Duodenal mucosa (tissue), 2 donors: ENCODE data around the gene TCEAL5.
"Not testable (repeated sequence)": the region's sequence is repeated elsewhere in the genome, so short reads cannot be mapped to it uniquely, and the experiment has no call there.

ENCODE experiments used
- H3K27ac ChIP-seq: one replicate; pipeline ENCODE4 v1.7.0; 2013; ENCODE audit warnings: low read depth, low read length
- H3K27me3 ChIP-seq, 2 donors: one replicate each; pipeline ENCODE4 v1.7.0; 2013; ENCODE audit warnings: low read length in 2 of 2, control low read depth in 1 of 2; ENCODE audit not compliant: insufficient read depth in 2 of 2, control insufficient read depth in 1 of 2
- H3K36me3 ChIP-seq, 2 donors: one replicate each; pipeline ENCODE4 v1.7.0; 2013; ENCODE audit warnings: low read length in 2 of 2, control low read depth in 1 of 2; ENCODE audit not compliant: insufficient read depth in 2 of 2, control insufficient read depth in 1 of 2
- H3K4me1 ChIP-seq, 2 donors: one replicate each; pipeline ENCODE4 v1.7.0; 2013; ENCODE audit warnings: low read length in 2 of 2, control low read depth in 1 of 2; ENCODE audit not compliant: insufficient read depth in 2 of 2, control insufficient read depth in 1 of 2
- H3K4me3 ChIP-seq, 2 donors: one replicate each; pipeline ENCODE4 v1.7.0; 2013; ENCODE audit warnings: low read length in 2 of 2, low read depth in 1 of 2
- H3K9ac ChIP-seq, 2 donors: one replicate each; pipeline ENCODE4 v1.7.0; 2013; ENCODE audit warnings: low read length in 2 of 2, low read depth in 1 of 2
- H3K9me3 ChIP-seq, 2 donors: one replicate each; pipeline ENCODE4 v1.7.0; 2013; ENCODE audit warnings: low read length in 2 of 2, control low read depth in 1 of 2; ENCODE audit not compliant: control insufficient read depth in 1 of 2

TCEAL5 gene

DNA sequence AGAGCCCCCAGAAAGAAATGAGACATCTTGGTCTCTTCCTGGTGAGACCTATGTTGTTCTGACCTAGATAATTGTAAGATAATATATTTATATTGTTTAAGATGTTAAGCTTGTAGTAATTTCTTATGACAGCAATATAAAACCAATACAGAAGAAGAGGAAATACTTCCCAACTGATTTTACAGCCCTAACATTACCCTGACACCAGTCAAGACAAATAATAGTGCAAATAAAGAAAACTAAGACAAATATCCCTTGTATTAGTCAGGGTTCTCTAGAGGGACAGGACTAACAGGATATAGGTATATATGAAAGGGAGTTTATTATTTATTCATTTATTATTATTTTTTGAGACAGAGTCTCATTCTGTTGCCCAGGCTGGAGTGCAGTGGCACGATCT, 40.3 kb downstream of the TCEAL5 start:
- Histone ChIP-seq H3K27ac (no peak overlapping the region), H3K36me3 (no peaks in the 10 kb centered on the region), H3K4me3 (no peak overlapping the region), H3K9ac (no peak overlapping the region), H3K4me1 (no peaks in the 10 kb centered on the region), H3K9me3 (no peaks in the 10 kb centered on the region), H3K27me3 (no peaks in the 10 kb centered on the region)

DNA sequence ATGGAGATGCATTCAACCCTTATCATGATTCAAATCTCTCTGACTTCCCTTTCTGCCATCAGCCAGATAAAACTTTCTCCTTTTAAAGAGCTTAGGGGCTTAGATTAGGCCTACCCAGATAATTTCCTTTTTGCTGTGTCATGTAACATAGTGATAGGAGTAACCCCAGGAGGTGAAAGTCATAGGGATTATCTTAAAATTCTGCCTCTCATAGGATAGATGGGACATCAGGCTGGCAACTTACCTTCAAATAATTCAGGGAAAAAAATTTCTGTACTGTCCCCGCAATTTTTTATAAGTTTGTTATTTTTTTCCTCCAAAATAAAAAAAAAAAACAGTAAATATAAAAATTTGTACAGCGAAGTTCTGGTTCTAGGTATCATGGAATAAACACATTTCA, 40.9 kb downstream of the TCEAL5 start:
- H3K9me3 ChIP-seq, H3K36me3 ChIP-seq, H3K27ac ChIP-seq, H3K27me3 ChIP-seq, H3K4me3 ChIP-seq, H3K4me1 ChIP-seq, H3K9ac ChIP-seq: not testable (repeated sequence)

DNA sequence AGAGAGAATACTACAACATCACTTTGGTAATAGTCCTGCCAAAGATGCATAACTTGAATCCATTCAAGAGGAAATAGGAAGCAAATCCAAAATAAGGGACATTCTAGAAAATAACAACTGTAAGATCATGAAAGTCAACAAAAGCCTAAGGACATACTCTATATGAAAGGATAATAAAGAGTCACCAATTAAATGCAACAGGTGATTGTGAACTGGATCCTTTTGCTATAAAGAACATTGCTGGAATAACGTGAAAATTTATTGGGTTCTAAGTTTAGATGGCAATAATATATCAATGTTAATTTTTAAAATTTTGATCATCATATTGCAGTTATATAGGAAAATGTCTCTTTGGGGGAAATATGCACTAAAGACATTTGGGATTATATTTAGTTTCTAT, 41.7 kb downstream of the TCEAL5 start:
- no peaks in the 10 kb centered on the region for H3K9me3 ChIP-seq
- H3K9ac ChIP-seq = no peak overlapping the region
- H3K36me3 ChIP-seq = no peaks in the 10 kb centered on the region
- no peaks in the 10 kb centered on the region for H3K4me1 ChIP-seq
- H3K27me3 ChIP-seq = no peaks in the 10 kb centered on the region
- H3K4me3 ChIP-seq = no peak overlapping the region
- no peak overlapping the region for H3K27ac ChIP-seq

DNA sequence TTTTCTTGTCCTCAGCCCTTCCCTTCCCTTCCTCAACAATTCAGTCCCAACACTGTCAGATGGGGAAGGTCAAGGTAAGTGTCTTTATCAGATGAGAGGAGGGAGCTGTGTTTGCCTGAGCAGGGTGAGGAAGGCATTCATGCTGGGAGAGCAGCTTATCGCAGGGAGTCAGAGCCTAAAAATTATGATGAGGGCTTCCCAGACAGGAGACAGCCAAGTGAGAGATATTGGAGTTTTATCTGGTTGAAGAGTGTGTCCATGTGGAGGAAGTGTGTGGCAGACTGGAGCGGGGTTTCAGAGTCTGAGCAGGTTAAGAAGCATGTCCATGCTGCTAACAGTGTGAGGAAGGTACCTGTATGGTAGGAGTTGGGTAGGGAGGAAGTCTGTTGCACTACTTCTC, 43.3 kb downstream of the TCEAL5 start:
- H3K9me3 ChIP-seq = no peaks in the 10 kb centered on the region
- no peaks in the 10 kb centered on the region for H3K36me3 ChIP-seq
- H3K27ac ChIP-seq = no peak overlapping the region
- H3K4me1 ChIP-seq = no peaks in the 10 kb centered on the region
- H3K9ac ChIP-seq = no peak overlapping the region
- H3K4me3 ChIP-seq = no peak overlapping the region
- no peaks in the 10 kb centered on the region for H3K27me3 ChIP-seq

DNA sequence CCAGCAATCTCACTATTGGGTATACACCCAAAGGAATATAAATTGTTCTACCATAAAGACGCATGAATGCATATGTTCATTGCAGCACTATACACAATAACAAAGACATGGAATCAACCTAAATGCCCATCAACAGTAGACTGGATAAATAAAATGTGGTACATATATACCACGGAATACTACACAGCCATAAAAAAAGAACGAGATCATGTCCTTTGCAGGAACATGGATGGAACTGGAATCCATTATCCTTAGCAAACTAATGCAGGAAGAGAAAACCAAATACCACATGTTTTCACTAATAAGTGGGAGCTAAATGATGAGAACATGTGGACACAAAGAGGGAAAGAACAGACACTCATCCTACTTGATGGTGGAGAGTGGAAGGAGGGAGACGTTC, 50.6 kb downstream of the TCEAL5 start:
- H3K4me1 ChIP-seq, H3K36me3 ChIP-seq, H3K27me3 ChIP-seq, H3K9ac ChIP-seq, H3K4me3 ChIP-seq, H3K9me3 ChIP-seq, H3K27ac ChIP-seq: not testable (repeated sequence)
